ENCODE results near the gene PHETA1.

- TF ChIP-seq BHLHE40 (IDR thresholded peaks at IDR 0.05; ENCODE audit: borderline replicate concordance) (no peak), ZNF384 (IDR thresholded peaks at IDR 0.05) (no peak), FOXA1 (IDR thresholded peaks at IDR 0.05) (no peak), ELF4 (IDR thresholded peaks at IDR 0.05) (no peak), TARDBP (IDR thresholded peaks at IDR 0.05) (no peak), FOXM1 (IDR thresholded peaks at IDR 0.05; ENCODE audit: borderline replicate concordance) (no peak), HDGF (IDR thresholded peaks at IDR 0.05; ENCODE audit: borderline replicate concordance) (no peak), ARNT (IDR thresholded peaks at IDR 0.05) (no peak), SUZ12 (IDR thresholded peaks at IDR 0.05) (no peak), SP1 (IDR thresholded peaks at IDR 0.05) (no peak)
Measured at GRCh38 chr12:111363578-111363977, 5.3 kb downstream of the PHETA1 start.

Data from HEK293T (cell line).